ENCODE measurements around the gene KRT38. TPM values are rescaled to one million over a fixed set of nuclear protein-coding genes. Genes with fewer than 3 reads are reported as not detected.

Gene KRT38
- total and polyA plus RNA-seq, 2 of the 8 experiments (the other 6 are each of a cell fraction or from before 2014, with no cell fraction given): not detected

GRCh38 chr17:41478237-41478636 lies 37.5 kb upstream of the KRT38 start:
- H3K4me3 ChIP-seq (ENCODE audit: extremely low read depth in 1 of 4, insufficient read depth in 2 of 4, low read depth in 3 of 4, low read length in 4 of 4): no peak overlapping the region
- no peaks in the 10 kb centered on the region for H3K79me1 ChIP-seq (ENCODE audit: low read depth, low read length)
- H3K27ac ChIP-seq (ENCODE audit: low read depth, low read length): no peak overlapping the region
- H3K79me2 ChIP-seq (ENCODE audit: control insufficient read depth in 1 of 2, insufficient read depth in 2 of 2, low read length in 2 of 2): no peaks in the 10 kb centered on the region
- no peak overlapping the region for H3K14ac ChIP-seq (ENCODE audit: insufficient read length)
- no peak overlapping the region for H2BK12ac ChIP-seq (ENCODE audit: low read depth, low read length)
- no peaks in the 10 kb centered on the region for H3K36me3 ChIP-seq (ENCODE audit: control insufficient read depth in 2 of 4, insufficient read depth in 4 of 4, low read length in 3 of 4)
- no peak overlapping the region for H2BK5ac ChIP-seq (ENCODE audit: low read depth, low read length)
- H2BK120ac ChIP-seq (replicated peaks; ENCODE audit: low read depth, low read length): no peak overlapping the region
- no peak overlapping the region for H3K56ac ChIP-seq (replicated peaks; ENCODE audit: insufficient read length, low read depth, low read length)
- H4K20me1 ChIP-seq (replicated peaks in 1 of 2; ENCODE audit: control insufficient read depth in 1 of 2, insufficient read depth in 2 of 2, low read length in 2 of 2): no peaks in the 10 kb centered on the region
- no peak overlapping the region for H4K8ac ChIP-seq (ENCODE audit: extremely low read depth, insufficient read depth, low read length)
- POLR2A ChIA-PET (ENCODE audit: partially characterized antibody): interaction anchor here (0.9 kb wide), 1 partner anchor 50 kb away, joined by 3 read pairs; the partner anchor contains the start of gene KRT19
- H2BK15ac ChIP-seq (ENCODE audit: low read length): no peak overlapping the region; the same call in 1 of the 2 replicates
- H3K9ac ChIP-seq (replicated peaks in 1 of 4; ENCODE audit: extremely low read depth in 1 of 4, low read depth in 3 of 4, low read length in 3 of 4): no peak overlapping the region
- H3K9me3 ChIP-seq (ENCODE audit: insufficient read depth in 2 of 2, low read depth in 1 of 2, low read length in 1 of 2): no peaks in the 10 kb centered on the region
- no peak overlapping the region for H3K18ac ChIP-seq (ENCODE audit: extremely low read depth, low read length)
- H3K23ac ChIP-seq (ENCODE audit: insufficient read length): no peak overlapping the region
- no peak overlapping the region for H3K4me2 ChIP-seq (ENCODE audit: insufficient read depth in 1 of 2, low read depth in 2 of 2, low read length in 2 of 2)
- no peaks in the 10 kb centered on the region; a peak in 2 of 7 replicates for H3K27me3 ChIP-seq (replicated peaks in 1 of 4; ENCODE audit: control insufficient read depth in 3 of 4, extremely low read depth in 1 of 4, insufficient read depth in 3 of 4, low read length in 3 of 4)
- no peak for TF ChIP-seq SP4 (IDR thresholded peaks at IDR 0.05; ENCODE audit: low read length)
- TF ChIP-seq NRF1 (IDR thresholded peaks at IDR 0.05; ENCODE audit: low read depth, low read length): no peak
- H3K4me1 ChIP-seq (replicated peaks in 1 of 4; ENCODE audit: control insufficient read depth in 3 of 4, insufficient read depth in 4 of 4, low read length in 3 of 4): no peaks in the 10 kb centered on the region
- no peak overlapping the region for H3K4ac ChIP-seq (replicated peaks; ENCODE audit: insufficient read length, low read depth, low read length)
- FAIRE-seq (no peak), DNase-seq (ENCODE audit: low read depth in 1 of 2, low spot score in 2 of 2) (no peak)
- H3K23me2 ChIP-seq (ENCODE audit: low read depth, low read length): no peaks in the 10 kb centered on the region
- H4K91ac ChIP-seq (replicated peaks; ENCODE audit: insufficient read length, low read length): no peak overlapping the region
- no peak overlapping the region for H2BK20ac ChIP-seq (ENCODE audit: low read length)
- H2AFZ ChIP-seq (ENCODE audit: low read length): no peak overlapping the region
- no peak overlapping the region for H2AK5ac ChIP-seq (ENCODE audit: low read depth, low read length)
- 80% methylated on average over 8 of the region's 8 CpGs; no CpG with 5 or more reads in 1 of the 2 experiments for WGBS, 2 experiments (ENCODE audit: extremely low coverage in 1 of 2, insufficient coverage in 1 of 2, insufficient read length in 1 of 2, insufficient replicate concordance in 2 of 2, low coverage in 1 of 2, low lambda C conversion rate in 2 of 2, missing lambda C conversion rate in 1 of 2)
- CTCF ChIA-PET (ENCODE audit: partially characterized antibody): interaction anchor here (0.6 to 11.2 kb wide), 8 partner anchors 9 to 600 kb away, joined by 3 to 98 read pairs (median 4); partner anchors contain the start of gene KRT36
- no peak overlapping the region for H4K5ac ChIP-seq (ENCODE audit: insufficient read length, low read depth, low read length)

Measured in H1 (cell line).